Glomerular endothelial cell (primary cell): ENCODE measurements around the gene DAB2IP. TPM values are rescaled to one million over a fixed set of nuclear protein-coding genes. Genes with fewer than 3 reads are reported as not detected.

Source experiments
- DNase-seq: peaks from one replicate; pipeline ENCODE4 v3.0.0-alpha.2; 2011; ENCODE audit warnings: low read depth, low spot score; ENCODE audit errors: extremely low read depth
- total RNA-seq: library from RNA; depleted of rRNA; stranded (reverse); fragments of >200 nt; gene quantifications from 2 replicates; pipeline ENCODE4 v1.2.3, GENCODE V29; 2015

The DAB2IP gene
- total RNA-seq, 1 donor from 2014 or later, result 65.8 TPM

DNA sequence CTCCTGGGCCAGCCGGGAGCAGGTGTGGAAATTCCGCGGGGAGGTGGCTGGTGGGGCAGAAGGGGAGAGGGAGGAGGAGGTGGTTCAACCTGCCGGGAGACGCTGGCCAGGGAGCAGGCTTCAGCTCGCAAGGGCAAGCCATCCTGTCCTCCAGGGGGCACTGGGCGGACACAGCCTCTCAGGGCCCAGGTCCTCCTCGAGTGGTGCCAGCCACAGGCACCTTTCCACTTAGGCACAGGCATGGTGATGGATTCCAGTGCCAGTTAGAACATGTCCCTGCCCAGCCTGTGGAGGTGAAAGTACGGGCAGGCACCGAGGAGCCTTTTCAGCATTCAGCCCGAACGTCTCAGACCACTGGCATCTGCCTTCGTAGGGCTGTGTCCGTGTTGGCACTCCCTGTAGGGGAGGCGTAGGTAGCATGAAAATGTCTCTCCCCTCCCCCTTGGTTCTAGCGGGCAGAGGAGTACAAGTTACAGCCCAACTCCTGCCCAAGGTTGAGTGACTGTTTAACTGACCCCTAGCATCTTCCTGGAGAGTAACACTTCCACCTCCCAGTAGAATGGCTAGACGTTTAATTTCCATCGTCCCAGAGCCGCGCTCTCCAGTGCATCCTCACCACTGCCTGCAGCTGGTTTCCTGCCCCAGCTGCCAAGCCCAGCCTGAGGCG is 48.9 kb downstream of the DAB2IP start:
- no peak for DNase-seq

DNA sequence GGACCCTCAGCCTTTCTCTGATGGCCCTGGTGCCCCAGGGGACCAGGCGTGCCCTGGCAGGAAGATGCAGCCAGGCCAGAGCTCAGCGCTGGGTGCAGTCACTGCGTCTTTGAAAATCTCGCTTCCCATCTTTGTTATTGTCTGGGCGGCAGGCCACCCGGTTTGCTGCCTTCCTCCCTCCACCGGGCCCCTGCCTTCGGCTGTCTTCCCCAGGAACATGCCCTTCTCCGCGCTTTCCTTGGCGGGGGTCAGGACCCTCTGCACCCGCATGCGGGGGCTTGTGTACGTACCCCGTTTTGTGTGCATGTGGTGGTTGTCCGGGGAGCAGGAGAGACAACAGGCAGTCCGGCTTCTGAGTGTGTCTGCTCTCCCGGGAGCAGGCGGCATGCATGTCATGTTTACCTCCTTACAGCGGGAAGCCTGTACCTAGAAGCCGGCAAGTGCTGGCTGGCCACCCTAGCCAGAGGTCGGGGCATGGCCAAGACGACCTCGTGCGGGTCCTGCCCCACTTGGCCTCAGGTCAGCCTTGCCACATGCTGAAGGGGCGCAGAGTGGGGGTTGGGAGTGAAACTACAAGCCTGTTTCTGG is 49.5 kb downstream of the DAB2IP start:
- no peak for DNase-seq

- DNase-seq, result no peak
Observed at GRCh38 chr9:121701736-121702261, 50.4 kb downstream of the DAB2IP start.

- DNase-seq, result no peak
Observed at GRCh38 chr9:121703014-121703734, 51.7 kb downstream of the DAB2IP start.

GRCh38 chr9:121704281-121704680 is 52.8 kb downstream of the DAB2IP start:
- DNase-seq, result no peak

GRCh38 chr9:121706149-121706750 is 54.8 kb downstream of the DAB2IP start:
- no peak for DNase-seq

GRCh38 chr9:121707477-121708424 is 56.3 kb downstream of the DAB2IP start:
- no peak for DNase-seq

DNA sequence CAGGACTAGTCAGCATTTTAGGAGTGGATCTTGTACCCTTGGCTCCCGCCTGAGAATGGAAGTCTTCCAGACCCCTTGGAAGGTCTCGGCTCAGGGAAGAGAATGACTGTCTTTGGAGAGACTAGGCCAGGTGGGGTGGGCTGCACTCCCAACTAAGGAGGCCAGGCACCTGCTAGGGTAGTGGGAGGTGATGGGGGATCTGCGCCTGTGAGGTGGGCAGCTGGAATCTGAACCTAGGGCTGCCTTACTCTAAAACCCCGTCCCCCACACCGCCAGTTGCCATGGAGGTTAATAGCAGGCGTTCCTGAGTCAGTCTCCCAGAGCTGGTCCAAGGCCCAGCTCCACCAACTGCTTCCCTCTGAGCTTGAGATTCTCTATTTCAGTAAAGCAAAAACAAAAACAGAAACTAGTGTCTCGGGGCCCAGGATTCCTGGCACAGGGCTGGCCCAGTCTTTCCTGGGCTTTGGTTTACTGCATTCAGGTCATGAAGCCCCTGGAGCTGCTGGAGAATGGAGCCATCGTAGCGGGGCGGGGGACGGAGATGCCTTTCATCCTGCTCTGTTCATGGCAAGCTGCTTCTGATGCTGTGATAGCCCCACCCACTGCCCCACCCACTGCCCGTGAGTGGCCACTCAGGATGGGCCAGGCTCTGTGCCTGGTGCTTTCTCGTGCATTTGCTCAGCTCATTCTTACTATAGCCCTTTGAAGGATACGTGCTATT is 57.5 kb downstream of the DAB2IP start:
- no peak for DNase-seq

- DNase-seq, result no peak
Observed at GRCh38 chr9:121709798-121710197, 58.4 kb downstream of the DAB2IP start.

DNA sequence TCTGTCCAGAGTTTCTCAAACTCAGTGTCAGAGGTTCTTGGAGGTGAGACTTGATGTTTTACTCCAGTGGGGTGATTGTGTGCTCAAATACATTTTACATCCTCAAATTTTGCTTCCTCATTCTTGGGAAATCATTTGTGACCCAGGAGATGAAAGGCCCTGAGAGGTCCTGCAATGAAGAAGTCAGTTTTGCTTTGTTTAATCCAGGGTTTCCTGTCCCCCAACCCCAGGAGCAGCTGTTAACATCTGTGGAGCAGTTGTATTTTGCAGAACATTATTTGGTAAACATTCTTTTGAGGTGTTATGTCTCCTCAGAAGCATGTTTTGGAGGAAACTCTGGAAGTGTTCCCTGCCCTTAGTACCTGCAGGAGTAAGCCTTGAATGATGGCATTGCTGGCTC is 59.8 kb downstream of the DAB2IP start:
- DNase-seq, result no peak

- DNase-seq, result no peak
Observed at GRCh38 chr9:121711797-121712196, 60.4 kb downstream of the DAB2IP start.

DNA sequence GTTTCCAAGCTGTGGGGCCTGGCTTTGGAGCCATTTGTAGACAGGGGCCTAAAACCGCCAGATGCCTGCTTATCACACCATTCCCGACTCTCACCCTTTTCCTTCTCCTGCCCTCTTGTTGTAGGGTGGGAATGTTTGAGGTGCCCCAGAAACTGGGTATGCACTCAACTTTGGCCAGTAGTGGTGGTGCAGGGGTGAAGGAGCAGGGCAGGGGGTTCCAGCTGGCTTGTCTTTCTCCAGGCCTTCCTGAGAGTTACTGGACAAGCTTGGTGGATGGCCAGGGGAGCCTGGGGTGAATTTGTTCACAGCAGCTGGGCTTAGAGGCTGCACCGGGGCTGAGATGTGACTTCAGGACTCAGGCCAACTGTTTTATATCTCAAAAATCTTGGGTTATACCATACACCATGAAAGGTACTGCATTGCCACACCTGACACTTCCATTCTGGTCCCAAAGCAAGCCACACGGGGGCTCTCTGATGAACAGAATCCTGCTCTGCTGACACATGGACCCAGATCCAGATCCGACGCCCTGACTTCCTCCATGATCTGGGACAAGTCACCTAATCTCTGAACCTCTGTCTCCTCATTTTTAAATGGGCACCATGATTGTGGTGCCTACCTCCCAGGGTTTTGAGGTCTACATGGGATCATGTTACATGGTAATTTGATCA is 62.1 kb downstream of the DAB2IP start:
- no peak for DNase-seq

DNA sequence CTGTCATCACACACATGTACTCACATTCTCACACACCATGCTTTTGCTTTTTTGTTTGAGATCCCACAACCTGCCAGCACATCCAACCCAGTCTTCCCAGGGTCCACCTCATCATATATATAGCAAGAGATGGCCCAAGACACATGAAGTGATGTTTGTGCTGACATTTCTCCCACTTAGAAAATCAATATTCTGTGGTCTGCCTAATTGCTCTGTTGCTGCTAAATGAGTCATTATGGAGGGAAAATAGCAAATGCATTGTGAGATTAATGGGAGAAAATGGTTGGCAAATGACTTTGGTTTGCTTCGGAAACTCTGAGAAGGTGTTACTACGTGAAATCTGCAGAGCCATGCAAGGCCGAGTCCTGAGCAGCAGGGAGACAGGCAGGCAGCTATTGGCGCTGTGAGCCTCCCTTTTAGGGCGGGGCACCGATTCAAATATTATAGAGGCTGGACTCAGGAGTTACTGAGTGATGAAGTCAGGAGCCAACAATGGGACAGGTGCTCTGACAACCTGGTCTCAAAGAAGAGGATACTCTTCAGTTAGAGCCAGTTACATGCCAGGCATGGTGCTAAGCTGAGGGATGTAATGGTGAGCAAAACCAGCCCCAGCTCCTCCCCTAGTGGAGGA is 62.8 kb downstream of the DAB2IP start:
- DNase-seq, result no peak

GRCh38 chr9:121714873-121715272 is 63.4 kb downstream of the DAB2IP start:
- no peak for DNase-seq

- no peak for DNase-seq
Observed at GRCh38 chr9:121717141-121717991, 65.9 kb downstream of the DAB2IP start.

GRCh38 chr9:121718084-121718483 is 66.7 kb downstream of the DAB2IP start:
- no peak for DNase-seq

GRCh38 chr9:121718501-121718900 is 67.1 kb downstream of the DAB2IP start:
- no peak for DNase-seq
